ENCODE results near the gene SLC17A1. TPM values are rescaled to one million over a fixed set of nuclear protein-coding genes. Genes with fewer than 3 reads are reported as not detected.

Gene SLC17A1
- total RNA-seq, 1 experiment from 2014 or later, result not detected

GRCh38 chr6:25735261-25735660 is 96.6 kb downstream of the SLC17A1 start:
- Histone ChIP-seq H3K9me3 (ENCODE audit: low read depth, low read length, poor library complexity, severe bottlenecking) (peaks cover 8% of the 10 kb centered on the region), H3K27me3 (replicated peaks; ENCODE audit: insufficient read depth, low read depth, low read length, poor library complexity) (peaks cover 14% of the 10 kb centered on the region), H3K4me1 (ENCODE audit: insufficient read depth, low read length, poor library complexity, severe bottlenecking) (no peaks in the 10 kb centered on the region), H3K36me3 (ENCODE audit: insufficient read depth, low read length, poor library complexity, severe bottlenecking) (no peaks in the 10 kb centered on the region), H3K4me3 (ENCODE audit: low read depth, low read length, poor library complexity, severe bottlenecking) (no peak overlapping the region), H3K27ac (ENCODE audit: low read depth, low read length, poor library complexity, severe bottlenecking) (no peak overlapping the region)
- no peak for TF ChIP-seq CTCF (conservative IDR thresholded peaks at IDR 0.05; ENCODE audit: low read depth, low read length)
- TF ChIP-seq EZH2 (IDR thresholded peaks at IDR 0.05; ENCODE audit: borderline replicate concordance, low read depth, low read length, poor library complexity, severe bottlenecking), result no peak
- ChIA-PET POLR2A (ENCODE audit: low non-redundant PET) (no interaction called here), CTCF (interaction anchor here (0.6 kb wide), 1 partner anchor 11 kb away, joined by 3 read pairs; no protein-coding TSS in a partner anchor)
- intact Hi-C loops (cut with micrococcal nuclease; ENCODE audit: unreplicated experiment), result no loop called here
- DNase-seq (ENCODE audit: low spot score), result no peak
- no TSS peak for BruUV-seq (replicated peaks)

Other genes with a start within 250 kb of the SLC17A1 start
- not detected in 2 replicates for gene SCGN, start 179.8 kb downstream of the SLC17A1 start, total RNA-seq (2021)
- not detected in 2 replicates for gene SLC17A4, start 77.3 kb downstream of the SLC17A1 start, total RNA-seq (2021)
- not detected in 2 replicates for gene SLC17A3, start 42.2 kb upstream of the SLC17A1 start, total RNA-seq (2021)
- gene SLC17A2, start 98.6 kb upstream of the SLC17A1 start, total RNA-seq (2021), result not detected in 2 replicates
- 8.9 and 9.7 TPM in 2 replicates for gene TRIM38, start 130.8 kb upstream of the SLC17A1 start, total RNA-seq (2021)